HepG2 (cell line): ENCODE measurements around the gene CACNA1G. TPM values are rescaled to one million over a fixed set of nuclear protein-coding genes. Genes with fewer than 3 reads are reported as not detected.

ENCODE experiments used
- MAF1 ChIP-seq: sonication (generic); formaldehyde crosslinking; IDR thresholded peaks from 2 replicates; pipeline ENCODE4 v1.5.0; 2020; ENCODE audit warnings: missing genetic modification reagents, borderline replicate concordance
- RXRA ChIP-seq: sonication (generic); formaldehyde crosslinking; IDR thresholded peaks from 2 replicates; pipeline ENCODE4 v1.5.1; 2020; ENCODE audit warnings: missing genetic modification reagents
- SIN3B ChIP-seq: fragments of 150-350 bp; IDR thresholded peaks from 2 replicates; pipeline ENCODE4 v1.6.1; 2014; ENCODE audit warnings: low read length
- SMAD9 ChIP-seq: sonication (generic); formaldehyde crosslinking; IDR thresholded peaks from 2 replicates; pipeline ENCODE4 v1.5.1; 2020; ENCODE audit warnings: mild to moderate bottlenecking, missing genetic modification reagents
- ZKSCAN8 ChIP-seq: IDR thresholded peaks from 2 replicates; pipeline ENCODE4 v1.6.1; 2016; ENCODE audit warnings: borderline replicate concordance, missing genetic modification reagents, missing compliant biosample characterization
- ZNF589 ChIP-seq: sonication (generic); formaldehyde crosslinking; conservative IDR thresholded peaks from 2 replicates; pipeline ENCODE4 v1.8.0; 2022; ENCODE audit warnings: mild to moderate bottlenecking, moderate library complexity, missing genetic modification reagents
- ZSCAN22 ChIP-seq: sonication (generic); formaldehyde crosslinking; IDR thresholded peaks from 2 replicates; pipeline ENCODE4 v1.4.0; 2020; ENCODE audit warnings: mild to moderate bottlenecking, missing genetic modification reagents
- polyA plus RNA-seq, 8 experiments: library from polyadenylated mRNA; depleted of rRNA in 3 of 8; stranded (reverse) in 7 of 8; unstranded in 1 of 8; fragments of >200 nt; fragmentation: Illumina TruSeq in 4 of 8; extraction: Trizol in 4 of 8; gene quantifications; 2 replicates each; pipeline versions ENCODE4 v1.2.1 to v1.2.3, GENCODE V29; 2011 to 2016; ENCODE audit warnings: low read depth in 4 of 8, missing spikeins in 1 of 8, mixed read lengths in 1 of 8; ENCODE audit not compliant: insufficient read depth in 1 of 8
- total RNA-seq, 5 experiments: library from RNA; depleted of rRNA; stranded (reverse); fragments of >200 nt; fragmentation: Illumina TruSeq; extraction: Trizol; gene quantifications; 2 replicates each; pipeline ENCODE4 v1.2.3, GENCODE V29; 2016; ENCODE audit warnings: low read depth in 1 of 5
- TF ChIP-seq, protein P1 (sequence below): sonication (generic); formaldehyde crosslinking; IDR thresholded peaks from 2 replicates; pipeline ENCODE4 v1.5.0; 2020; ENCODE audit warnings: mild to moderate bottlenecking, missing genetic modification reagents, borderline replicate concordance
- TF ChIP-seq, protein P2 (sequence below): sonication (generic); formaldehyde crosslinking; IDR thresholded peaks from 2 replicates; pipeline ENCODE4 v1.5.0; 2020; ENCODE audit warnings: mild to moderate bottlenecking, low read depth, missing genetic modification reagents, borderline replicate concordance
- TF ChIP-seq, protein P3 (sequence below): sonication (generic); formaldehyde crosslinking; IDR thresholded peaks from 2 replicates; pipeline ENCODE4 v1.4.0; 2020; ENCODE audit warnings: missing genetic modification reagents, borderline replicate concordance
- TF ChIP-seq, protein P4 (sequence below): sonication (generic); formaldehyde crosslinking; IDR thresholded peaks from 2 replicates; pipeline ENCODE4 v1.5.0; 2020; ENCODE audit warnings: mild to moderate bottlenecking, missing genetic modification reagents, borderline replicate concordance

The CACNA1G gene
- total and polyA plus RNA-seq, 2 of the 13 experiments (the other 11 are each of a cell fraction or from before 2014, with no cell fraction given): 0.02 TPM; not detected in 1

DNA sequence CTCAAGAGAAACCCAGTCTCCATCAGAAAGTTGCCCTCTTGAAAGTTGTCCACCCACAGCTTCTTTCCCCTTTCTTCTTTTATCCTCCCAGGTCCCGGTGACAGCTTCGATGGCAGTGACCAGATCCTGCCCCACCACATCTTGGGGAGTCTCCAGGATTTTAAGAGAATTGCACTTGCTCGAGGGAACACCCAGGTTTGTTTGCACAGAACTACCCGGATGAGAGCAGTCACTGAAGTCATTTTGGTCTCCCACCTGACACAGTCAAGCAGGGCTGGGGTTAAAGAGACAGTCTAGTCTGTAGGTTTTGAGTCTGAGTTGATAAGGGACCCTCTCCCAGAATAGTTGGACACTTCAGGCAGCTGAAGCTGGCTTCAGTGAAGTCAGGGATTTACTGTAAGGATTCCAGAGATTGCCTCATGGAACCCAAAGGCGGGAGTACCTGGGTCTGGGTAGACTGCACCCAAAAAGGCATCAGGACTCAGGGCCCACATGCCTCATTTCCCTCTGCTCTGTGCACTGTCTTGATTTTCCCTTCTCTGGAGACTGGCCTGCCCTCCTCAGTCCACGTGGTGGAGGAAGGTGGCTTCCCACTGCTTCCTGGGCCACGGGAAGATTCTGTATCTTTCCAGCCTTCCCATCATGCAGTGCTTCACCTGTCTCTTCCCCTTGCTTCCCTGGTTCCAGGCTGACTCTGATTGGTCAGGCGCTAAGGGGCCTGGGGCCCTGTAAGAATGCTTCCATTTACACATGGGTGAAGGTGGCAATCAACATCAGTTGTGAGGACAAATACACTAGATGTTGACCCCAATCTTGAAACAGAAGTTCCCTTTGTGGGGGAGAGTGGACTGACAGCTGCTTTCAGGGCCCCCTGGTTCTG is 42.8 kb upstream of the CACNA1G start (continued):
- TF ChIP-seq, protein P1, sequence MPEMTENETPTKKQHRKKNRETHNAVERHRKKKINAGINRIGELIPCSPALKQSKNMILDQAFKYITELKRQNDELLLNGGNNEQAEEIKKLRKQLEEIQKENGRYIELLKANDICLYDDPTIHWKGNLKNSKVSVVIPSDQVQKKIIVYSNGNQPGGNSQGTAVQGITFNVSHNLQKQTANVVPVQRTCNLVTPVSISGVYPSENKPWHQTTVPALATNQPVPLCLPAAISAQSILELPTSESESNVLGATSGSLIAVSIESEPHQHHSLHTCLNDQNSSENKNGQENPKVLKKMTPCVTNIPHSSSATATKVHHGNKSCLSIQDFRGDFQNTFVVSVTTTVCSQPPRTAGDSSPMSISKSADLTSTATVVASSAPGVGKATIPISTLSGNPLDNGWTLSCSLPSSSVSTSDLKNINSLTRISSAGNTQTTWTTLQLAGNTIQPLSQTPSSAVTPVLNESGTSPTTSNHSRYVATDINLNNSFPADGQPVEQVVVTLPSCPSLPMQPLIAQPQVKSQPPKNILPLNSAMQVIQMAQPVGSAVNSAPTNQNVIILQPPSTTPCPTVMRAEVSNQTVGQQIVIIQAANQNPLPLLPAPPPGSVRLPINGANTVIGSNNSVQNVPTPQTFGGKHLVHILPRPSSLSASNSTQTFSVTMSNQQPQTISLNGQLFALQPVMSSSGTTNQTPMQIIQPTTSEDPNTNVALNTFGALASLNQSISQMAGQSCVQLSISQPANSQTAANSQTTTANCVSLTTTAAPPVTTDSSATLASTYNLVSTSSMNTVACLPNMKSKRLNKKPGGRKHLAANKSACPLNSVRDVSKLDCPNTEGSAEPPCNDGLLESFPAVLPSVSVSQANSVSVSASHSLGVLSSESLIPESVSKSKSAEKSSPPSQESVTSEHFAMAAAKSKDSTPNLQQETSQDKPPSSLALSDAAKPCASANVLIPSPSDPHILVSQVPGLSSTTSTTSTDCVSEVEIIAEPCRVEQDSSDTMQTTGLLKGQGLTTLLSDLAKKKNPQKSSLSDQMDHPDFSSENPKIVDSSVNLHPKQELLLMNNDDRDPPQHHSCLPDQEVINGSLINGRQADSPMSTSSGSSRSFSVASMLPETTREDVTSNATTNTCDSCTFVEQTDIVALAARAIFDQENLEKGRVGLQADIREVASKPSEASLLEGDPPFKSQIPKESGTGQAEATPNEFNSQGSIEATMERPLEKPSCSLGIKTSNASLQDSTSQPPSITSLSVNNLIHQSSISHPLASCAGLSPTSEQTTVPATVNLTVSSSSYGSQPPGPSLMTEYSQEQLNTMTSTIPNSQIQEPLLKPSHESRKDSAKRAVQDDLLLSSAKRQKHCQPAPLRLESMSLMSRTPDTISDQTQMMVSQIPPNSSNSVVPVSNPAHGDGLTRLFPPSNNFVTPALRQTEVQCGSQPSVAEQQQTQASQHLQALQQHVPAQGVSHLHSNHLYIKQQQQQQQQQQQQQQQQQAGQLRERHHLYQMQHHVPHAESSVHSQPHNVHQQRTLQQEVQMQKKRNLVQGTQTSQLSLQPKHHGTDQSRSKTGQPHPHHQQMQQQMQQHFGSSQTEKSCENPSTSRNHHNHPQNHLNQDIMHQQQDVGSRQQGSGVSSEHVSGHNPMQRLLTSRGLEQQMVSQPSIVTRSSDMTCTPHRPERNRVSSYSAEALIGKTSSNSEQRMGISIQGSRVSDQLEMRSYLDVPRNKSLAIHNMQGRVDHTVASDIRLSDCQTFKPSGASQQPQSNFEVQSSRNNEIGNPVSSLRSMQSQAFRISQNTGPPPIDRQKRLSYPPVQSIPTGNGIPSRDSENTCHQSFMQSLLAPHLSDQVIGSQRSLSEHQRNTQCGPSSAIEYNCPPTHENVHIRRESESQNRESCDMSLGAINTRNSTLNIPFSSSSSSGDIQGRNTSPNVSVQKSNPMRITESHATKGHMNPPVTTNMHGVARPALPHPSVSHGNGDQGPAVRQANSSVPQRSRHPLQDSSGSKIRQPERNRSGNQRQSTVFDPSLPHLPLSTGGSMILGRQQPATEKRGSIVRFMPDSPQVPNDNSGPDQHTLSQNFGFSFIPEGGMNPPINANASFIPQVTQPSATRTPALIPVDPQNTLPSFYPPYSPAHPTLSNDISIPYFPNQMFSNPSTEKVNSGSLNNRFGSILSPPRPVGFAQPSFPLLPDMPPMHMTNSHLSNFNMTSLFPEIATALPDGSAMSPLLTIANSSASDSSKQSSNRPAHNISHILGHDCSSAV (CRISPR knock-in tag): no peak
- no peak for TF ChIP-seq RXRA (CRISPR knock-in tag)
- no peak for TF ChIP-seq MAF1
- TF ChIP-seq, protein P2, sequence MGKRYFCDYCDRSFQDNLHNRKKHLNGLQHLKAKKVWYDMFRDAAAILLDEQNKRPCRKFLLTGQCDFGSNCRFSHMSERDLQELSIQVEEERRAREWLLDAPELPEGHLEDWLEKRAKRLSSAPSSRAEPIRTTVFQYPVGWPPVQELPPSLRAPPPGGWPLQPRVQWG (CRISPR knock-in tag): no peak
- TF ChIP-seq, protein P3, sequence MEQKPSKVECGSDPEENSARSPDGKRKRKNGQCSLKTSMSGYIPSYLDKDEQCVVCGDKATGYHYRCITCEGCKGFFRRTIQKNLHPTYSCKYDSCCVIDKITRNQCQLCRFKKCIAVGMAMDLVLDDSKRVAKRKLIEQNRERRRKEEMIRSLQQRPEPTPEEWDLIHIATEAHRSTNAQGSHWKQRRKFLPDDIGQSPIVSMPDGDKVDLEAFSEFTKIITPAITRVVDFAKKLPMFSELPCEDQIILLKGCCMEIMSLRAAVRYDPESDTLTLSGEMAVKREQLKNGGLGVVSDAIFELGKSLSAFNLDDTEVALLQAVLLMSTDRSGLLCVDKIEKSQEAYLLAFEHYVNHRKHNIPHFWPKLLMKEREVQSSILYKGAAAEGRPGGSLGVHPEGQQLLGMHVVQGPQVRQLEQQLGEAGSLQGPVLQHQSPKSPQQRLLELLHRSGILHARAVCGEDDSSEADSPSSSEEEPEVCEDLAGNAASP (CRISPR knock-in tag): no peak
- TF ChIP-seq SMAD9 (CRISPR knock-in tag): no peak
- no peak for TF ChIP-seq ZSCAN22 (CRISPR knock-in tag)
- TF ChIP-seq, protein P4, sequence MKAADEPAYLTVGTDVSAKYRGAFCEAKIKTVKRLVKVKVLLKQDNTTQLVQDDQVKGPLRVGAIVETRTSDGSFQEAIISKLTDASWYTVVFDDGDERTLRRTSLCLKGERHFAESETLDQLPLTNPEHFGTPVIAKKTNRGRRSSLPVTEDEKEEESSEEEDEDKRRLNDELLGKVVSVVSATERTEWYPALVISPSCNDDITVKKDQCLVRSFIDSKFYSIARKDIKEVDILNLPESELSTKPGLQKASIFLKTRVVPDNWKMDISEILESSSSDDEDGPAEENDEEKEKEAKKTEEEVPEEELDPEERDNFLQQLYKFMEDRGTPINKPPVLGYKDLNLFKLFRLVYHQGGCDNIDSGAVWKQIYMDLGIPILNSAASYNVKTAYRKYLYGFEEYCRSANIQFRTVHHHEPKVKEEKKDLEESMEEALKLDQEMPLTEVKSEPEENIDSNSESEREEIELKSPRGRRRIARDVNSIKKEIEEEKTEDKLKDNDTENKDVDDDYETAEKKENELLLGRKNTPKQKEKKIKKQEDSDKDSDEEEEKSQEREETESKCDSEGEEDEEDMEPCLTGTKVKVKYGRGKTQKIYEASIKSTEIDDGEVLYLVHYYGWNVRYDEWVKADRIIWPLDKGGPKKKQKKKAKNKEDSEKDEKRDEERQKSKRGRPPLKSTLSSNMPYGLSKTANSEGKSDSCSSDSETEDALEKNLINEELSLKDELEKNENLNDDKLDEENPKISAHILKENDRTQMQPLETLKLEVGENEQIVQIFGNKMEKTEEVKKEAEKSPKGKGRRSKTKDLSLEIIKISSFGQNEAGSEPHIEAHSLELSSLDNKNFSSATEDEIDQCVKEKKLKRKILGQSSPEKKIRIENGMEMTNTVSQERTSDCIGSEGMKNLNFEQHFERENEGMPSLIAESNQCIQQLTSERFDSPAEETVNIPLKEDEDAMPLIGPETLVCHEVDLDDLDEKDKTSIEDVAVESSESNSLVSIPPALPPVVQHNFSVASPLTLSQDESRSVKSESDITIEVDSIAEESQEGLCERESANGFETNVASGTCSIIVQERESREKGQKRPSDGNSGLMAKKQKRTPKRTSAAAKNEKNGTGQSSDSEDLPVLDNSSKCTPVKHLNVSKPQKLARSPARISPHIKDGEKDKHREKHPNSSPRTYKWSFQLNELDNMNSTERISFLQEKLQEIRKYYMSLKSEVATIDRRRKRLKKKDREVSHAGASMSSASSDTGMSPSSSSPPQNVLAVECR (CRISPR knock-in tag): no peak
- no peak for TF ChIP-seq ZNF589 (CRISPR knock-in tag)
- no peak for TF ChIP-seq ZKSCAN8
- TF ChIP-seq SIN3B: no peak
